ENCODE measurements around the gene CDK11B. TPM values are rescaled to one million over a fixed set of nuclear protein-coding genes. Genes with fewer than 3 reads are reported as not detected.

The CDK11B gene
- polyA plus RNA-seq, 3 donors, result 38.5 to 44.2 (median 42.7) TPM

GRCh38 chr1:1616838-1617237, 42.0 kb downstream of the CDK11B start:
- DNase-seq, result no peak

- no peak for DNase-seq
Observed at GRCh38 chr1:1616045-1616790, 42.6 kb downstream of the CDK11B start.

GRCh38 chr1:1615256-1616044, 43.4 kb downstream of the CDK11B start, which contains the start of gene MIB2:
Gene MIB2, plus strand, starts transcription at chr1:1615500. Its CDS starts 7,953 bp downstream, at chr1:1623453.
- DNase-seq, result peak; percentile 95

GRCh38 chr1:1614954-1615255, 43.9 kb downstream of the CDK11B start:
- no peak for DNase-seq

GRCh38 chr1:1614204-1614953, 44.4 kb downstream of the CDK11B start:
- no peak for DNase-seq

GRCh38 chr1:1613509-1614082, 45.2 kb downstream of the CDK11B start:
- no peak for DNase-seq

GRCh38 chr1:1612104-1612400, 46.8 kb downstream of the CDK11B start:
- no peak for DNase-seq

GRCh38 chr1:1610796-1611195, 48.0 kb downstream of the CDK11B start:
- DNase-seq, result no peak

GRCh38 chr1:1609822-1610485, 48.9 kb downstream of the CDK11B start:
- DNase-seq, result no peak

- DNase-seq, result no peak
Observed at GRCh38 chr1:1606232-1606631, 52.6 kb downstream of the CDK11B start.

GRCh38 chr1:1605724-1606123, 53.1 kb downstream of the CDK11B start:
- no peak for DNase-seq

- DNase-seq, result no peak
Observed at GRCh38 chr1:1605034-1605591, 53.7 kb downstream of the CDK11B start.

- no peak for DNase-seq
Observed at GRCh38 chr1:1604374-1605033, 54.3 kb downstream of the CDK11B start.

- DNase-seq, result no peak
Observed at GRCh38 chr1:1603671-1604373, 55.0 kb downstream of the CDK11B start.

GRCh38 chr1:1602968-1603506, 55.8 kb downstream of the CDK11B start:
- DNase-seq, result no peak

- no peak for DNase-seq
Observed at GRCh38 chr1:1602304-1602967, 56.4 kb downstream of the CDK11B start.

GRCh38 chr1:1601564-1602303, 57.1 kb downstream of the CDK11B start:
- no peak for DNase-seq

GRCh38 chr1:1600861-1601563, 57.8 kb downstream of the CDK11B start:
- no peak for DNase-seq

Measured in renal pelvis (tissue), 4 donors.